Stimulated activated CD4-positive, alpha-beta T cell treated with anti-CD3 and anti-CD28 coated beads, Interleukin-4, amount 100 ng/mL, for 4 hours (primary cell): ENCODE data around the gene GARS1.

Source experiments
- DNase-seq, 2 experiments: peaks; one replicate each; pipeline ENCODE4 v3.0.0-alpha.2; 2020

Gene GARS1

DNA sequence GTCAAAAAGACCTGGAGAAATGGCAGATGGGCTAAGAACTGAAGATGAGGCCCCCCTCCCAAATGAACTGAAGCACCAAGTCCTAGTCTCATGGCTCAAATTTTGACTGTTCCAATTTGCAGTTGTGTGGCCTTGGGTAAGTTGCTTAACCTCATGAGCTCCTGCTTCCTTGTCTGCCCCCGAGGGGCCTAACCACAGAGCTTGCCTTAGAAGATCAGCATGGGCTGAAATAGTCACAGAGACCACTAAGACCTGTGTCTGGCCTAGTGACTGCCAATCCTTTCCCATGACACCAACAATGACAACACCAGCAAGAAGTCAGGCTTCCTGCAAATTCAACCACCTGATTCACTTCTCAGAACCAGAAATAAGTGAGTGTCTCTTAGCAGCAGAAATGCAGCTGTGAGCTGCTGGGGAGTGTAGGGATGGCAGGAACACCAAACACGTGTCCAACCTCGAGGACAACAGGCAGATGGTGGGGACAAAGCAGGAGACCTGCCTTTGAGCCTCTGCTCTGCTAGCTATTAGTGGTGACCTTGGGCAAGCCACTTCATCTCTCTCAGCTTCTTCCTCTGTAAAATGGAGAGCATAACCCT lies 63.9 kb downstream of the GARS1 start:
- no peak for DNase-seq

DNA sequence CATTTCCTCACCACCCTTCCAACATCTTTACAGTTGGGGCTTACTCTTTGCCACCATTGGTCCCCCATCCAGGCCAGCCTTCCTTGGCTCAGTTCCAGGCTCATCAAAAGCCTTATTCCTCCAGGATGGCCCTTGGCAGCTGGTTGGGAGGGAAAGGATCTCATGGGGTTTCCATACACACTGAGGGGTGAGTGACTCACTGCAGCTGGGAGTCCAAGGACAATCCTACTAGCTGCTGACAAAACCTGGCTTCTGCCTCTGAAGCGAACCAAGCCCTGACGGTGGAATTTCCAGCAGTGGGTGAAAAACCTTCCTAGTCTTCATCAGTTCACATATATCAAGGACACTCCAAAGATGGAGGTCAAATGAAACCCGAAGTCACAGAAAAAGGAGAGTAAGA lies 64.6 kb downstream of the GARS1 start:
- DNase-seq = no peak

DNA sequence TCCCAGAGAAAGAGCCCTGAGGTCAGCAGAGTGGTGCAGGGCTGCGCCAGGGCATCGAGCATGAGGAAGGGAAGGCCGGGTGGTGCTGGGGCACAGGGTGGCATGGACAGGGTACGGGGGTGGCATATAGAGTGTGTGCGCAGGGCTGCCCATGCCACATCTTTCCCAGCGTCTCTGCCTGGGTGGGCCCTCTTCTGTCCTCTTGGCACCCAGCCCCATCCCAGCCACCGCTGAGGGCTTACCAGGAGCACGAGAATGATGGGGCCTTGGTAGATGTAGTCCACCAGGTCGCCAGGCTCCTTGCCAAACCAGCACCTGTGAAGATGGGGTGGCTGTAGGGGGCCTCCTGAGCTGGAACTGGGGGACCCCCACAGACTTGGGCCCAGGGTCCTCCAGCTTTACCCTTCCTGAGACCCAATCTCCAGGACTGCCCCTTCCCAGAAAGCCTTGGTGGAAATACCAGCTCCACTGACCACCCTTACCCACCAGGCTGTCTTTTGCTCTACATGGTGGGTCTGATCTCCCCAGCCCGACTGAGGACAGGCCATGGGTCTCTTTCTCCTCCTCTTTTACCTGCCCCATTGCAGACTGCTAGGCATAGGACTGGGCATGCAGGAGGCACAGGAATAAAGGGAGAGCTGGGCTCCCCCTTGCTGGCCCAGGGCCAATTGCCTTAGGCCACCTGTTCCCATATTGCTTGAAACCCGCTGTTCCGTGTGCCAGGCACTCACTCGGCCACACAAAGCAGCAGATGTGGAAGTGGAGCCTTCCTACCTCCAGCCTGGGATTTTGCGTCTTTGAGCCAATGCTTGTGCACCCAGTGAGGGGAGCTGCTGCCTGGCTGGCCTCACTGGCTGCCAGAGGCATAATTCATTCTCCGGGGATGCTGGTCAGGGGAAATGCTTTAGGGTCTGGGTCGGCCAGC lies 65.9 kb downstream of the GARS1 start:
- no peak for DNase-seq

DNA sequence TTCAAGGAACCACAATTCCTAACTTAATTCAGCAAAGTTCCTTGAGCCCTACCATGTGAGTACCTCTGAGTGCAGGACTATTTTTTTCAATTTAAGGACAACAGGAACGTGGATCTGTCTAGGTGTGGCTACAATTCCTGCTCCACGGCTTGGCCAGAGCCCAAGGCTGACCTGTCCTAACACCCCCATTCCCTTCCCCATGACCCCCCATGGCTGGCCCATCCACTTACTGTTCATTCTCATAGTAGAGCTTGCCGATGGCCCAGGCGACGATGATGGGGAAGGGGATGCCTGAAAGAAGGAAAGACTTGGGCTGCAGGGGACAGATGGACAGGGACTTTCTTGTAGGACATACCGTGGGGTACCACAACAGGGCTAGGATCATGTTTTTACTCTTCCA lies 67.2 kb downstream of the GARS1 start:
- no peak for DNase-seq

DNA sequence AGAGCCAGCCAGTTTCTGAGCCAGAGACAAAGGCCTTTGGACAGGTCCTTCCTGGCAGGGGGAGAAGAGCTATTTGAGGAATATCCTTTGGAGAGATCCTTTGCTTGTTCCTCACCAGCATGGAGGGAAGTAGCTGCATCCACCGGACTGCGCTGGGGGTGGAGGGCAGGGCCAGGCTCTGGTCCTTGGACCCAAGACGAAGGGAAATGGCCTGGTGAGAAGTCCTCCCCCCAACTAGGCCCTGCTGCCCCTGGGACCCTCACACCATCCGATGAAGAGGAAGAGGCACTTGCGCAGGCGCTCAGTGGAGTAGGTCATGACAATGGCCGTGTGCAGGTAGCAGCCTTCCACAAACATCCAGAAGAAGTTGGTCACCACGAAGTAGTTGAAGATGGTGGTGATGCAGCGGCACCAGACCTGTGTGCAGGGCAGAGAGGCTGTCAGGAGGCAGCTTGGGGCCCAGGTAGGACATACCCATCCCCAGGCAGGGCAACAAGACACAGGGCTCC lies 67.8 kb downstream of the GARS1 start:
- no peak for DNase-seq

DNA sequence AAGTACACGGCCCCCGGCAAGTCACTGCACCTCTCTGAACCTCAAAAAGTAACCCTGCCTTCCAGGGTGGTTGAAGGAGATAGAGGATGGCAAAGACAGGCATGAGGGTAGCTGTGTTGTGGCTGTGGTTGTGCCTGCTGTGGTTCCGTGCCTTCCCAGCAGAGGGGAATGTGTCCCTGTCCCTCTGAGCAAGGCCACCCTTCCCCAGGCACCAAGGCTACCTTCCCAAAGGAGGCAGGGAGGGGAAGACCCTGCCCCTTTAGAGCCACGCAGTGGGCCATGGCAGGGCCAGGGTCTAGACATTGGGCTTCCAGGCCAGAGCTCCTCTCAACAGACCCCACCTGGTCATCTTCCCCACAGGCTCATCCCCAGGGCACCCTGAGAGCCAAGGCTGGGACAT lies 68.7 kb downstream of the GARS1 start:
- DNase-seq = no peak

DNA sequence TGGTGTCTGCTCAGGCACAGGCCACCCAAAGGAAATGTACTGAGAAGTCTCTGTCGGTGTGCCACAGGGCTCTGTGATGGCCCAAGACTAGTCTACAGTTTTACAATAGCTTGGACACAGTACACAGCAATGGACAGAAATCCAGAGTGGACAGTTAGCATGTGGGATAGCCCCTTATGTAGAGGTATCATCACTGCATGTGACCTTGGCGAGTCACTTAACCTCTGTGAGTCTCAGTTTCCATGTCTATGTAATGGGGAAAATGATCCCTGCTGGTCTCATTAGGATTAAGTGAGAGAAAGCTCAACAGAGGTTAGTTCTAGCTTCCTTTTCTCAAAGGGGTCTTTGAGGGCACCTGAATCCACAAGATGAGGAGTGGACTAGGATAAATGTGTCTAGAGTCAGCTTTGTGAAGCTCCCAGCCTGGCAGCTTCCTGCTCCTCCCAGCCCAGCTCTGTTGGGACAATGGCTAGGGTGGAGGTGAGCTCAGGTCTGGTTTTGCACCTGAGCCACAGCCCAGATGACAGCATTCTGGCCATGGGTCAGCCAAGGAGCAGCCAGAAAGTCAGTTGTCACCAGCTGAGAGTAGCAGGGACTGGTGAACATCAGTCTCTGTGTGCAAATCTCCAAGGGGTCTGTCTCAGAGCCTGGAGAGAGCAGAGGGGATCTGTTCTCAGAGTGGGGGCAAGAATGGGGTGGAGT lies 69.7 kb downstream of the GARS1 start:
- DNase-seq = no peak

DNA sequence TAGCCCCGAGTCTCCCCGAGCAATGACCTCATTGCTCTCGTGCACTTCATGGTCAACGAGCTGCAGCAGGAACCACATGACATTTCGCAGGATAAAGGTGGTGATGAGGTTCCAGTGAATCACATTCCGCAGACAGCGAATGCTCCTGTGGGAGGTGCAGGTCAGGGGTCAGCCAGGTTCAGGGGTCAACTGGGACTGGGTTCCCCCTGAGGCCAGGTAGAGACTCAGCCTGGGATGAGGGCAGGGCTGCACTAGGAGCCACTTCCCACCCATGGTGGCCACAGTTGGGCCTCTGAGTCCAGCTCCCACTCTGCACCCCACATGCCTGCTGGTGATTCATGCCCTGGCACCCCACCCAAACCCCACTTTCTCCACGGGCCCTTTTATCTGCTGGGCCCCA lies 70.4 kb downstream of the GARS1 start:
- no peak for DNase-seq

DNA sequence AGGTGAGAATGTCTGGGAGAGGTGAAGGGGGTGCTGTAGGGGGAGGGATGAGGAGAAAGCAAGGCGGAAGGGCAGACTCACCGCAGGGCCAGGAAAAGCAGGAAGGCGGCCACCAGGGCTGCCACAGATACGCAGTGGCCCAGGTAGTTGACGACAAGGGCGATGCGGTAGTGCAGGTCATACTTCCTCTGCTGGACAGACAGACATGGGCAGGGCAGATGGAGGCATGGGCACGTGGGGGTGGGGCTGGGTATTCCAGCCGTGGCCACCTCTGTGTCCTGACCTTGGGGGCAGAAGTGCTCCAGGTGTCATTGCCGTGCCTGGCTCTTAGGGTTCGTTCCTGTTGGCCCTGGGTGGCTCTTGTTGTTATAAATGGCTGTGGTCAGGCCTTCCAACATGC lies 70.8 kb downstream of the GARS1 start:
- no peak for DNase-seq

DNA sequence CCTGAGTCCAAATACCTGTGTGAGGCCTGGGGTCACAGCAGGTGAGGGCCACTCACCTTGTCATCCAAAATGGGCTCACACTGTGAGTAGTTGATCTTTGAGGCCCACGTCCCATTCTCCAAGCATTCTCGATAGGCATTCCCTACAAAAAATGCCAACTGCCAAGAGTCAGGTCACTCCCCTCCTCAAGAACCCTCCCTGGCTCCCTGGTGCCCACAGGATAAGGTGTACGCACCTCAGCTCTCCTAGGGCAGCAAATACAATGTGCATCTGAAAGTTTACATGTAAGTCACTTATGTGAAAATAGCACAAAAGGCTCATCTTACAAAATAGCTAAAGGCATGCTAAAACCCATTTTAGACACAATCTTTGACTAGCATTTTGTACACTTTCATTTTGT lies 72.5 kb downstream of the GARS1 start:
- no peak for DNase-seq

DNA sequence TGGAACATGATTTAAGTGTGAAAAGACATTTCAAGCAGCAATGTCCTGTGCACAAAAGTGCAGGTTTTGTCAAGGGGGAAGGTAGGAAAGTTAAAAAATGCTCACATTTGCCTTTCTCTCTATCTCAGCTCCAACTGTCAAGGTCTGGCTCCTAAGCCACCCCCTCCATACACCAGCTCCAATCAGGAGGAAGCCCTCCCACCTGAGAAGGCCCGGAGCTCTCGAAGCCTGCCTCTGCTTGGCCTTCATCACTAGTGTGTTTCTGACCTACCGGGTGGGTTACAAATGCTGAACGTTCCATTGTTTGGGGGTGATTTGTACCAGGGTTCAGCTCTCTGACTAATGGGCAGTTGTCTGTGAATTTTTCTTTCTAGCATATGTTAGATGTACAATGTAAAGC lies 73.4 kb downstream of the GARS1 start:
- DNase-seq = no peak

- DNase-seq = no peak
These were observed 77.3 kb downstream of the GARS1 start for GRCh38 chr7:30671793-30672465.

DNA sequence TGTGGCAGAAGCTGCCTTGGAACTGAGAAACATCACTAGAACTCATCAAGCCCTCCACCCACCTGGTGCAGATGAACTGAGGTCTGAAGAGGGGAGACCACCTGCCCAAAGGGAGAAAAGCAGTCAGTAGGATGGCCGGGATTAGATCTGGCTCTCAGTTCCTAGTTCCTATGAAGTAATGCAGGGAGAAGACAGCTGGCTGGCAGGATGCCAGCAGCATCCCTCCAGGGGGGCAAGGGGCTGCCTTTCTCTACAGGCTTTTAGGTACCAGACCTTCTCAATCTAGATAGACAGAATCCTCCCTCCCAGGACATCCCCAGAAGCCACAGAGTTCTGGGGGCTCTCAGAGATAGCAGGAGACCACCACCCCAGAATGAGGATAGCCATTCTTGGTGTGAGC lies 79.7 kb downstream of the GARS1 start:
- no peak for DNase-seq

DNA sequence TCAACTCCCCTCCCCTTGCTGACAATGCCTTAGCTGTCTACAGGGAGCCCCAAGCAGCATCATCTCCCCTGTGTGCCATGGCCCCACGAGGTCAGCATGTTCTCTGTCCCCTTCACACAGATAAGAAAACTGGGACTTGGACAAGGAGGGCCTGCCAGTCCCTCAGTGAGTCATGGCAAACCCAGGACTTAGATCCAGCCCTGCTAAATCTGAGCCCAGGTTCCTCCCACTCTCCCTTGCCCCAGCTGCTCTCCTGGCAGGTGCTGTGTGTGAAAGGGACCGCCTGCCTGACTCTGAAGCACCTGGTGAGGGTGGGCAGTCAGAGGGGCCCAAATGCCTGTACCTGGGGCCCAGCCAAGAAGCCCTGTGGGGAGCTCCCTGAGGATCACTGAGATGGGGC lies 80.2 kb downstream of the GARS1 start:
- DNase-seq = no peak

- DNase-seq = no peak
These were observed 84.1 kb downstream of the GARS1 start for GRCh38 chr7:30678805-30679204.

- no peak for DNase-seq
These were observed 85.0 kb downstream of the GARS1 start for GRCh38 chr7:30679664-30680063.

DNA sequence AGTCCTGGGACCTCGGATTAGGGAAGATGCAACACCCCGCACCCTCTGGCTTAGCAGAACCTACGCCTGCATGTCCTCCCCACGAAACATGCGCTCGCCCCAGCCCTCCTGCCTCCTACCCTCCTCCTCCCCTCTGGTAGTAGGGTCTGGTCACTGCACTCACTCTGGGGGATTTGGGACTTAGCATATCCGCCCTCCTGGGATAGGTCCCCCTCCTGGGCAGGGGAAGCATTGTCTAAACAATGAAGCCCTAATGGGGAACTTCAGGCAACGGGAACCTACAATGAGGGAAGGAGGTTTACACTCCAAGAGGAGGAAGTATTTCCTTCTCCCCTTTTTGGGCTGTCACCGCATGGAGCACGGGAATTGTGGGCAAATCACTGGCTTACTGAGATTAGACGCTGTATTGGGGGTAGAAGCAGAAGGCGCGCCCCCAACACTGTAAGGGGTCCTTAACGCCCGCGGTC lies 86.7 kb downstream of the GARS1 start:
- no peak for DNase-seq

GRCh38 chr7:30681815-30682211 lies 87.1 kb downstream of the GARS1 start:
- no peak for DNase-seq

DNA sequence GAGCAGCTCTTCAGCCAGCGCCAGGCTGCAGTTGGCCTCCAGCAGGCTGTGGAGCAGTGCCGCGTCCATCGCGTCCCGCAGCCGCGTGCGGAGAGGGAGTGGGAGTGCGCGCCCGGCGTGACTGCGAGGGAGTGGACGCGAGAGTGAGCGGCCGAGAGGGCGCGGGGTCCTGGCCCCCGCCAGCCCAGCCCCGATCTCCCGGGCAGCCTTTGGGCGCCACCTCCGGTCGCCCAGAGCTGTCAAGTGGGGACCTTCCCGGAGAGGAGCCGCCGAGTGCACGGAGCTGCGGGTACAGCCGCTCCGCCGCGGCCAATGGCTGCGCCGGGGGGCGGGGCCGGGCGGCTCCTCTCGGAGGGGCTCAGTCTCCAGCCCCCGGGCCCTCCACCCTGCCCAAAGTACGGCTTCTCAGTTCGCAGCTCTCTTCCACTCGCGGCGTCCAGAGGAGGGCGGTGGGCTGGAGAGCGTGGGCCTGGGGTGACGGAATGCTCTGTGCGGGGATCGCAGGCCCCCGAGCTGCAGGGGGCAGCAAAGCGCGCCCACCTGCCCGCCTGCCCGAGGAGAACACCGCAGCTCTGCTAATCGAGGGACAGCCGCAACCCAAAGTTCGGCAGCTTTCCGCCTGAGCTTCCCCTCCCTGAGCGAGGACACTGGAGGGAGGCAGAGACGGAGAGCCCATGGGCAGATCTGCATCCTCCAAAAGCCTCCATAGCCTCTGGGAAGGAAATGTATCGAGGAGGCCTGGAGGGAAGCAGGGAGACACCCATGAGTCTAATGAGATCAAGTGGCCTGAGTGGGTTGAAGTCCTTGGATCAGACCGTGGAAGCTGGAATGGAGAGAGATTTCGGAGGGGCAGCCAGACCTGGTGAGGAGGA lies 87.8 kb downstream of the GARS1 start, which contains the start of gene CRHR2:
Gene CRHR2 (minus strand): TSS at position 245 of the 872 bp plus-strand sequence. CDS start 176 bp downstream, at position 69.
- peak in 1 of 2 experiments; percentile 26 for DNase-seq

- DNase-seq = no peak
These were observed 88.6 kb downstream of the GARS1 start for GRCh38 chr7:30683306-30683705.
